MCF 10A (cell line): ENCODE data around the gene SLC25A13. TPM values are rescaled to one million over a fixed set of nuclear protein-coding genes. Genes with fewer than 3 reads are reported as not detected.

Experiments
- BruUV-seq: library from RNA; stranded (reverse); fragments of 400-500 nt; replicated peaks from 2 replicates; lab custom pipeline; 2021; lab: Mats Ljungman, UMichigan
- CTCF ChIA-PET: fragments of 300-600 bp; sonication (Branson Sonifier 250); formaldehyde crosslinking; extraction: SDS; loops from one replicate; lab custom pipeline; 2021; ENCODE audit warnings: antibody characterized with exemption, inconsistent platforms; lab: Yijun Ruan, JAX
- POLR2A ChIA-PET: fragments of 300-600, 350-650 bp; sonication (Branson Sonifier 250); formaldehyde crosslinking; extraction: SDS; loops from one replicate; lab custom pipeline; 2020; ENCODE audit warnings: antibody characterized with exemption, inconsistent platforms; lab: Yijun Ruan, JAX
- DNase-seq: peaks from one replicate; pipeline ENCODE4 v3.0.0-alpha.2; 2018; ENCODE audit not compliant: unreplicated experiment
- H3K27ac Mint-ChIP-seq: one replicate; pipeline ENCODE4 v1.8.0; 2022; ENCODE audit warnings: mild to moderate bottlenecking, low read depth, mixed read lengths; ENCODE audit not compliant: unreplicated experiment
- H3K27me3 Mint-ChIP-seq: one replicate; pipeline ENCODE4 v1.8.0; 2022; ENCODE audit warnings: mixed read lengths; ENCODE audit not compliant: insufficient read depth, unreplicated experiment
- H3K36me3 Mint-ChIP-seq: one replicate; pipeline ENCODE4 v1.8.0; 2022; ENCODE audit warnings: mild to moderate bottlenecking, moderate library complexity, mixed read lengths; ENCODE audit not compliant: insufficient read depth, unreplicated experiment
- H3K4me1 Mint-ChIP-seq: one replicate; pipeline ENCODE4 v1.8.0; 2022; ENCODE audit warnings: mixed read lengths; ENCODE audit not compliant: insufficient read depth, unreplicated experiment
- H3K4me3 Mint-ChIP-seq: one replicate; pipeline ENCODE4 v1.8.0; 2022; ENCODE audit warnings: mild to moderate bottlenecking, moderate library complexity, mixed read lengths; ENCODE audit not compliant: unreplicated experiment
- H3K9me3 Mint-ChIP-seq: one replicate; pipeline ENCODE4 v1.8.0; 2022; ENCODE audit warnings: mixed read lengths; ENCODE audit not compliant: unreplicated experiment
- intact Hi-C: fragments of 100-400 bp; cut with micrococcal nuclease; formaldehyde crosslinking; loops from 2 replicates; pipeline ENCODE4 v1.14.1; 2022
- total RNA-seq: library from RNA; stranded (reverse); gene quantifications from 2 replicates; pipeline ENCODE4 v1.2.3, GENCODE V29; 2022
- TF ChIP-seq, protein P1 (sequence below): fragments of 200-600 bp; IDR thresholded peaks from one replicate; pipeline ENCODE4 v1.8.0; 2022; ENCODE audit warnings: antibody characterized with exemption, mild to moderate bottlenecking; ENCODE audit not compliant: unreplicated experiment

Gene SLC25A13
- total RNA-seq, 1 experiment from 2014 or later = 28.6 TPM

- H3K36me3 Mint-ChIP-seq = peaks cover 13% of the 10 kb centered on the region
- CTCF ChIA-PET = interaction anchor here (0.7 kb wide), 1 partner anchor 451 kb away, joined by 4 read pairs; no protein-coding TSS in a partner anchor
- POLR2A ChIA-PET = no interaction called here
- H3K27ac Mint-ChIP-seq = no peak overlapping the region
- DNase-seq = no peak
- TF ChIP-seq, protein P1, sequence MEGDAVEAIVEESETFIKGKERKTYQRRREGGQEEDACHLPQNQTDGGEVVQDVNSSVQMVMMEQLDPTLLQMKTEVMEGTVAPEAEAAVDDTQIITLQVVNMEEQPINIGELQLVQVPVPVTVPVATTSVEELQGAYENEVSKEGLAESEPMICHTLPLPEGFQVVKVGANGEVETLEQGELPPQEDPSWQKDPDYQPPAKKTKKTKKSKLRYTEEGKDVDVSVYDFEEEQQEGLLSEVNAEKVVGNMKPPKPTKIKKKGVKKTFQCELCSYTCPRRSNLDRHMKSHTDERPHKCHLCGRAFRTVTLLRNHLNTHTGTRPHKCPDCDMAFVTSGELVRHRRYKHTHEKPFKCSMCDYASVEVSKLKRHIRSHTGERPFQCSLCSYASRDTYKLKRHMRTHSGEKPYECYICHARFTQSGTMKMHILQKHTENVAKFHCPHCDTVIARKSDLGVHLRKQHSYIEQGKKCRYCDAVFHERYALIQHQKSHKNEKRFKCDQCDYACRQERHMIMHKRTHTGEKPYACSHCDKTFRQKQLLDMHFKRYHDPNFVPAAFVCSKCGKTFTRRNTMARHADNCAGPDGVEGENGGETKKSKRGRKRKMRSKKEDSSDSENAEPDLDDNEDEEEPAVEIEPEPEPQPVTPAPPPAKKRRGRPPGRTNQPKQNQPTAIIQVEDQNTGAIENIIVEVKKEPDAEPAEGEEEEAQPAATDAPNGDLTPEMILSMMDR = no peak
- H3K4me3 Mint-ChIP-seq = no peak overlapping the region
- no TSS peak for BruUV-seq
- no peaks in the 10 kb centered on the region for H3K9me3 Mint-ChIP-seq
- intact Hi-C loops = no loop called here
- peaks cover 25% of the 10 kb centered on the region for H3K4me1 Mint-ChIP-seq
- H3K27me3 Mint-ChIP-seq = no peaks in the 10 kb centered on the region
Observed at GRCh38 chr7:96224073-96224472, 97.8 kb downstream of the SLC25A13 start.

- H3K27me3 Mint-ChIP-seq = no peaks in the 10 kb centered on the region
Observed at GRCh38 chr7:96221888-96222287, 100.0 kb downstream of the SLC25A13 start.

GRCh38 chr7:96219378-96220130 is 102.3 kb downstream of the SLC25A13 start:
- BruUV-seq = no TSS peak
- ChIA-PET CTCF (interaction anchor here (0.6 kb wide), 2 partner anchors 64 to 1924 kb away, joined by 3 to 5 read pairs; no protein-coding TSS in a partner anchor), POLR2A (interaction anchor here (0.6 to 1.5 kb wide), 6 partner anchors 17 to 130 kb away, joined by 3 to 4 read pairs (median 3); no protein-coding TSS in a partner anchor)
- Mint-ChIP-seq H3K27ac (peak overlapping the region; percentile 82), H3K9me3 (no peaks in the 10 kb centered on the region), H3K4me1 (peaks cover 43% of the 10 kb centered on the region), H3K4me3 (no peak overlapping the region), H3K27me3 (no peaks in the 10 kb centered on the region), H3K36me3 (peaks cover 13% of the 10 kb centered on the region)
- TF ChIP-seq, protein P1 = no peak
- intact Hi-C loops = no loop called here
- peak; percentile 90 for DNase-seq

More at GRCh38 chr7:96221888-96222287, 100.0 kb downstream of the SLC25A13 start:
- Mint-ChIP-seq H3K4me3 (no peak overlapping the region), H3K27ac (no peak overlapping the region), H3K9me3 (no peaks in the 10 kb centered on the region), H3K4me1 (peaks cover 37% of the 10 kb centered on the region), H3K36me3 (peaks cover 13% of the 10 kb centered on the region)
- no TSS peak for BruUV-seq
- POLR2A ChIA-PET = no interaction called here
- intact Hi-C loops = no loop called here
- DNase-seq = no peak
- CTCF ChIA-PET = no interaction called here
- TF ChIP-seq, protein P1 = no peak

DNA sequence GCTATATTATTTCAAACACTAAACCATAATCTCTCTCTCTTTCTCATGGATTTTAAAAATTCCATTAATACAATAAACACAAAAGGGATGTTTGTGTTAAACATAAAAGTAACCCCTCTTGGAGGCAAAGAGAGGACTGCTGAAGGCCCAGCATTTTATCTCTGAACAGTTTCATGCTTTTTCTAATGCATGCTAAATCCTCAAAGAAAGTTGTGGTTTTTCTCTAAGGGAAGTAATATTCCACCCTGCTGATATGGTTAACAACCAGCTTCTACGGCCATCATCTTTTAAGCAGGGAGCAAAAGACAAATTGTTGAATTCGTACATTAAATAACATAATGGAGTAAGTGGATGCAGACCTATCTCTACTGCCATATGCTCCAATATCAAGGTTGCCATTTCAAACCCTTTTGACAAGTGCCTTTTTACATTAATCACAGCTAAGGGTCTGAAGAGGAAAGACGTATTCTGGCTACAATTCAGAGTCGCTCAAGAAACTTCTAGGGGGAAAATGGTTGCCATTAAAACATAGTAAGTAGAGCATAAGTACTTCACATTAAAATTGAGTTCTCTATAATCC is 103.1 kb downstream of the SLC25A13 start:
- ChIA-PET CTCF (interaction anchor here (0.6 kb wide), 2 partner anchors 13 to 1923 kb away, joined by 3 read pairs; no protein-coding TSS in a partner anchor), POLR2A (interaction anchor here (0.6 to 1.5 kb wide), 6 partner anchors 9 to 290 kb away, joined by 3 to 4 read pairs (median 3); no protein-coding TSS in a partner anchor)
- H3K9me3 Mint-ChIP-seq = no peaks in the 10 kb centered on the region
- no peak overlapping the region for H3K4me3 Mint-ChIP-seq
- peaks cover 6% of the 10 kb centered on the region for H3K36me3 Mint-ChIP-seq
- DNase-seq = no peak
- peaks cover 43% of the 10 kb centered on the region for H3K4me1 Mint-ChIP-seq
- TF ChIP-seq, protein P1 = no peak
- peak overlapping the region; percentile 82 for H3K27ac Mint-ChIP-seq
- BruUV-seq = no TSS peak
- intact Hi-C loops = no loop called here
- H3K27me3 Mint-ChIP-seq = no peaks in the 10 kb centered on the region
